ENCODE results near the gene ATP2B2.

Gene ATP2B2

GRCh38 chr3:10374311-10374710 is 131.1 kb downstream of the ATP2B2 start:
- H3K27ac ChIP-seq = no peak overlapping the region
- no peak overlapping the region for H3K4me3 ChIP-seq (IDR thresholded peaks at IDR 0.05; ENCODE audit: insufficient read depth, low read depth, low read length)
- no peaks in the 10 kb centered on the region for H3K27me3 ChIP-seq (ENCODE audit: insufficient read depth, low read depth)
- H3K9ac ChIP-seq = no peak overlapping the region
- no peak overlapping the region for H2AFZ ChIP-seq (ENCODE audit: low read depth)
- H3K79me2 ChIP-seq (ENCODE audit: insufficient read depth, low read depth) = no peaks in the 10 kb centered on the region
- H3K36me3 ChIP-seq (ENCODE audit: insufficient read depth) = no peaks in the 10 kb centered on the region
- H4K20me1 ChIP-seq (ENCODE audit: insufficient read depth) = no peaks in the 10 kb centered on the region
- TF ChIP-seq CTCF (conservative IDR thresholded peaks at IDR 0.05; ENCODE audit: low read depth, low read length) = no peak
- no peak overlapping the region for H3K4me2 ChIP-seq
- no peaks in the 10 kb centered on the region for H3K4me1 ChIP-seq (ENCODE audit: low read depth, poor library complexity, severe bottlenecking)

- no peaks in the 10 kb centered on the region for H3K27me3 ChIP-seq (ENCODE audit: insufficient read depth, low read depth)
- no peak for TF ChIP-seq CTCF (conservative IDR thresholded peaks at IDR 0.05; ENCODE audit: low read depth, low read length)
- H3K4me3 ChIP-seq (IDR thresholded peaks at IDR 0.05; ENCODE audit: insufficient read depth, low read depth, low read length) = no peak overlapping the region
- no peak overlapping the region for H3K9ac ChIP-seq
- H2AFZ ChIP-seq (ENCODE audit: low read depth) = no peak overlapping the region
- no peaks in the 10 kb centered on the region for H4K20me1 ChIP-seq (ENCODE audit: insufficient read depth)
- no peaks in the 10 kb centered on the region for H3K4me1 ChIP-seq (ENCODE audit: low read depth, poor library complexity, severe bottlenecking)
- H3K79me2 ChIP-seq (ENCODE audit: insufficient read depth, low read depth) = no peaks in the 10 kb centered on the region
- H3K4me2 ChIP-seq = no peak overlapping the region
- no peak overlapping the region for H3K27ac ChIP-seq
- H3K36me3 ChIP-seq (ENCODE audit: insufficient read depth) = no peaks in the 10 kb centered on the region
These were observed 131.6 kb downstream of the ATP2B2 start for GRCh38 chr3:10373686-10374261.

- no peaks in the 10 kb centered on the region for H3K79me2 ChIP-seq (ENCODE audit: insufficient read depth, low read depth)
- no peak overlapping the region for H3K4me3 ChIP-seq (IDR thresholded peaks at IDR 0.05; ENCODE audit: insufficient read depth, low read depth, low read length)
- H3K4me1 ChIP-seq (ENCODE audit: low read depth, poor library complexity, severe bottlenecking) = no peaks in the 10 kb centered on the region
- no peak overlapping the region for H3K4me2 ChIP-seq
- no peaks in the 10 kb centered on the region for H3K27me3 ChIP-seq (ENCODE audit: insufficient read depth, low read depth)
- H3K36me3 ChIP-seq (ENCODE audit: insufficient read depth) = no peaks in the 10 kb centered on the region
- no peak overlapping the region for H2AFZ ChIP-seq (ENCODE audit: low read depth)
- no peak for TF ChIP-seq CTCF (conservative IDR thresholded peaks at IDR 0.05; ENCODE audit: low read depth, low read length)
- H3K27ac ChIP-seq = no peak overlapping the region
- no peaks in the 10 kb centered on the region for H4K20me1 ChIP-seq (ENCODE audit: insufficient read depth)
- no peak overlapping the region for H3K9ac ChIP-seq
These were observed 133.6 kb downstream of the ATP2B2 start for GRCh38 chr3:10371789-10372188.

- Histone ChIP-seq H3K4me3 (IDR thresholded peaks at IDR 0.05; ENCODE audit: insufficient read depth, low read depth, low read length) (no peak overlapping the region), H3K36me3 (ENCODE audit: insufficient read depth) (no peaks in the 10 kb centered on the region), H3K4me1 (ENCODE audit: low read depth, poor library complexity, severe bottlenecking) (no peaks in the 10 kb centered on the region), H3K27ac (no peak overlapping the region), H2AFZ (ENCODE audit: low read depth) (no peak overlapping the region), H3K27me3 (ENCODE audit: insufficient read depth, low read depth) (no peaks in the 10 kb centered on the region), H4K20me1 (ENCODE audit: insufficient read depth) (no peaks in the 10 kb centered on the region), H3K79me2 (ENCODE audit: insufficient read depth, low read depth) (no peaks in the 10 kb centered on the region), H3K9ac (no peak overlapping the region), H3K4me2 (no peak overlapping the region)
- TF ChIP-seq CTCF (conservative IDR thresholded peaks at IDR 0.05; ENCODE audit: low read depth, low read length) = no peak
These were observed 134.2 kb downstream of the ATP2B2 start for GRCh38 chr3:10371167-10371566.
